ENCODE measurements around the gene CRTAC1.

DNA sequence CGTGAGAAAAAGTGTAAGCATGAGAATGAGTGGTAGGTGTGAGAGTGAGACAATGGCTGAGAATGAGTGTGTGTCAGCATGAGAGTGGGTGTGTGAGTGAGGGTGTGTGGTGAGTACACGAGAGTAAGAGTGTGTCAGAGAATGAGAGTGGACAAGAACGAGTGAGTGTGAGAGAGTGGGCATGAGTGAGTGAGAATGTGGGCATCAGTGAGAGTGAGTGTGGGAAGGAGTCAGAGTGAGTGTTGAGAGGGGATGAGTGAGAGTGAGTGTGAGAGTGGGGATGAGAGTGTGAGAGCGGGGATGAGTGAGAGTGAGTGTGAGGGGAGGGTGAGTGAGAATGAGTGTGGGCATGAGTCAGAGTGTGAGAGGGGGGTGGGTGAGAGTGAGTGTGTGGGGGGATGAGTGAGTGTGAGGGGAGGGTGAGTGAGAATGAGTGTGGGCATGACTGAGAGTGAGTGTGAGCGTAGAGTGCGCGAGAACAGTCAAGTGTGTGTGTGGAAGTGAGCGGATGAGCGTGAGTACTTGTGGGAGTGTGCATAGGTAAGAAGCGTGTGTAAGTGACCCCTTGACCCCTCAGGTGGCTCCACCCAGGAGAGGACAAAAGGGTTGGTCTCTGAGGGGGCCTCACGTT lies 105.0 kb downstream of the CRTAC1 start:
- TF ChIP-seq CTCF (IDR thresholded peaks at IDR 0.05) (no peak), POLR2A (IDR thresholded peaks at IDR 0.05) (no peak), EP300 (IDR thresholded peaks at IDR 0.05; ENCODE audit: low read depth) (no peak)

Data from transverse colon (tissue), 3 donors.